Vagina (tissue), 2 donors: ENCODE results near the gene DMRTB1.

Experiments used
- POLR2A ChIP-seq, 2 donors: fragments of 450-650 bp; IDR thresholded peaks; one replicate each; pipeline ENCODE4 v1.6.1; 2017; ENCODE audit warnings: antibody characterized with exemption in 2 of 2, mild to moderate bottlenecking in 2 of 2, moderate library complexity in 2 of 2
- TF ChIP-seq, protein P1 (sequence below), 3 experiments: fragments of 450-650 bp in 2 of 3; fragments of 200-600 bp in 1 of 3; sonication (generic) in 1 of 3; IDR thresholded peaks; one replicate each; pipeline ENCODE4 v1.5.1; 2017 to 2019; ENCODE audit warnings: antibody characterized with exemption in 3 of 3, mild to moderate bottlenecking in 2 of 3, moderate library complexity in 2 of 3

DNA sequence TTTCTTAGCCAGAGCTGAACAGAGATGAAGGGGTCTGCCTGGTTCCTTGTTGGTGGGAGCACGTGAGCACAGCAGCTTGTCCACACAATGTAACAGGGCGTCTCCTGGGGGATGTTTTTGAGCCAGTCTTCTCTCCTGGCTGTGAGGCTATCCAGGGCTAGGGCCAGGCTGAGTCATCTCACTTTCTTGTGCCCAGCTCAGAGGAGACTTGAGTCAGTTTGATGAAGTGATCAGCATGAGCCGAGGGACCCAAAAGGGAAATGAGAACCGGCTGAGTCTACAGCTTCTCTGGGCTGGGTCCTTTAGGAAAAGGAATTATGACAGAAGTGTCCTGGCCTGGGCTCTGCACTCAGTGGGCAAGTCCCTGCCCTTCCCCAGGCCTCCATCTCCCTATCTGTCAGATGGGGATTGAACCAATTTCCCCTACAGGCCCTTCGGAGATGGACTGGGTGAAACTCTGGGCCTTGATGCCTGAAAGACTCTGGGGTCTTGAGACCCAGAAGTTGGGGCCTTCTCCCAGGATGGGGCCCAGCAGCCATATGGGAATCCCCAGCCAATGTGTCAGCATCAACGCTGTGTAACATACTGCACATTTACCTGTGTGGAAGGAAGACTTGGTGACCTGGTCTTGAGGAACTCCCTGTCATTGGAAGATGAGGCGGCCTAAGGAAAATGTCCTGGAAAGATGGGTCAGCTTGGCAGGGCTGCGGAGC is 36.6 kb downstream of the DMRTB1 start:
- TF ChIP-seq, protein P1, sequence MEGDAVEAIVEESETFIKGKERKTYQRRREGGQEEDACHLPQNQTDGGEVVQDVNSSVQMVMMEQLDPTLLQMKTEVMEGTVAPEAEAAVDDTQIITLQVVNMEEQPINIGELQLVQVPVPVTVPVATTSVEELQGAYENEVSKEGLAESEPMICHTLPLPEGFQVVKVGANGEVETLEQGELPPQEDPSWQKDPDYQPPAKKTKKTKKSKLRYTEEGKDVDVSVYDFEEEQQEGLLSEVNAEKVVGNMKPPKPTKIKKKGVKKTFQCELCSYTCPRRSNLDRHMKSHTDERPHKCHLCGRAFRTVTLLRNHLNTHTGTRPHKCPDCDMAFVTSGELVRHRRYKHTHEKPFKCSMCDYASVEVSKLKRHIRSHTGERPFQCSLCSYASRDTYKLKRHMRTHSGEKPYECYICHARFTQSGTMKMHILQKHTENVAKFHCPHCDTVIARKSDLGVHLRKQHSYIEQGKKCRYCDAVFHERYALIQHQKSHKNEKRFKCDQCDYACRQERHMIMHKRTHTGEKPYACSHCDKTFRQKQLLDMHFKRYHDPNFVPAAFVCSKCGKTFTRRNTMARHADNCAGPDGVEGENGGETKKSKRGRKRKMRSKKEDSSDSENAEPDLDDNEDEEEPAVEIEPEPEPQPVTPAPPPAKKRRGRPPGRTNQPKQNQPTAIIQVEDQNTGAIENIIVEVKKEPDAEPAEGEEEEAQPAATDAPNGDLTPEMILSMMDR (IDR thresholded peaks at IDR 0.05), result no peak
- no peak for TF ChIP-seq POLR2A (IDR thresholded peaks at IDR 0.05)
